Measurements from ENCODE around the gene PRKCA. TPM values are rescaled to one million over a fixed set of nuclear protein-coding genes. Genes with fewer than 3 reads are reported as not detected.

Gene PRKCA
- total RNA-seq, 1 experiment from 2014 or later: 29.5 TPM

- ATAC-seq: no peak
- CTCF ChIA-PET: interaction anchor here (0.7 kb wide), 1 partner anchor 171 kb away, joined by 3 read pairs; no protein-coding TSS in a partner anchor
- DNase-seq (ENCODE audit: low spot score): no peak
- Mint-ChIP-seq H3K4me1 (peaks cover 21% of the 10 kb centered on the region), H3K27me3 (ENCODE audit: low read depth) (no peaks in the 10 kb centered on the region), H3K27ac (no peak overlapping the region), H3K9me3 (no peaks in the 10 kb centered on the region), H3K36me3 (peaks cover 7% of the 10 kb centered on the region; the same call in 1 of the 2 replicates), H3K4me3 (no peak overlapping the region)
- POLR2A ChIA-PET: no interaction called here
- TF ChIP-seq NR3C1 (CRISPR knock-in tag; conservative IDR thresholded peaks at IDR 0.05; ENCODE audit: low read depth) (no peak), ERG (CRISPR knock-in tag; IDR thresholded peaks at IDR 0.05) (no peak), FOXJ3 (CRISPR knock-in tag; IDR thresholded peaks at IDR 0.05; ENCODE audit: borderline replicate concordance) (no peak), ETV6 (CRISPR knock-in tag; IDR thresholded peaks at IDR 0.05) (no peak), CREB1 (CRISPR knock-in tag; IDR thresholded peaks at IDR 0.05) (no peak), GTF2I (CRISPR knock-in tag; conservative IDR thresholded peaks at IDR 0.05) (no peak), RELA (CRISPR knock-in tag; IDR thresholded peaks at IDR 0.05; ENCODE audit: borderline replicate concordance) (no peak), SMAD3 (CRISPR knock-in tag; IDR thresholded peaks at IDR 0.05; ENCODE audit: borderline replicate concordance) (no peak), TEAD4 (CRISPR knock-in tag; IDR thresholded peaks at IDR 0.05) (no peak), IRF1 (CRISPR knock-in tag; IDR thresholded peaks at IDR 0.05) (no peak)
These were observed 342.8 kb downstream of the PRKCA start for GRCh38 chr17:66645259-66645658.

- Mint-ChIP-seq H3K27me3 (ENCODE audit: low read depth) (no peaks in the 10 kb centered on the region), H3K36me3 (0 out of 2 replicates have a peak, but pooled peaks cover 3% of the 10 kb centered on the region), H3K4me1 (peaks cover 21% of the 10 kb centered on the region), H3K9me3 (no peaks in the 10 kb centered on the region), H3K27ac (no peak overlapping the region), H3K4me3 (no peak overlapping the region)
- no peak for DNase-seq (ENCODE audit: low spot score)
- ATAC-seq: no peak
- ChIA-PET POLR2A (no interaction called here), CTCF (no interaction called here)
- TF ChIP-seq SMAD3 (CRISPR knock-in tag; IDR thresholded peaks at IDR 0.05; ENCODE audit: borderline replicate concordance) (no peak), ETV6 (CRISPR knock-in tag; IDR thresholded peaks at IDR 0.05) (no peak), ZNF219 (CRISPR knock-in tag; IDR thresholded peaks at IDR 0.05; ENCODE audit: borderline replicate concordance) (no peak), E2F5 (CRISPR knock-in tag; IDR thresholded peaks at IDR 0.05) (no peak), ZNF263 (CRISPR knock-in tag; IDR thresholded peaks at IDR 0.05; ENCODE audit: low read depth) (no peak), PREB (CRISPR knock-in tag; IDR thresholded peaks at IDR 0.05; ENCODE audit: borderline replicate concordance) (no peak), ZNF121 (CRISPR knock-in tag; IDR thresholded peaks at IDR 0.05) (no peak), ESRRA (CRISPR knock-in tag; IDR thresholded peaks at IDR 0.05; ENCODE audit: borderline replicate concordance) (no peak), SOX15 (CRISPR knock-in tag; IDR thresholded peaks at IDR 0.05) (no peak), PRDM15 (CRISPR knock-in tag; IDR thresholded peaks at IDR 0.05) (no peak), CBFB (CRISPR knock-in tag; IDR thresholded peaks at IDR 0.05; ENCODE audit: low read depth) (no peak), USF2 (CRISPR knock-in tag; IDR thresholded peaks at IDR 0.05) (no peak), CREB1 (CRISPR knock-in tag; IDR thresholded peaks at IDR 0.05) (no peak), ZNF416 (CRISPR knock-in tag; IDR thresholded peaks at IDR 0.05) (no peak), ZNF317 (CRISPR knock-in tag; IDR thresholded peaks at IDR 0.05; ENCODE audit: borderline replicate concordance, low read depth) (no peak), PRRX2 (CRISPR knock-in tag; IDR thresholded peaks at IDR 0.05) (no peak), IRF2 (CRISPR knock-in tag; IDR thresholded peaks at IDR 0.05; ENCODE audit: borderline replicate concordance, low read depth) (no peak), ZNF396 (CRISPR knock-in tag; IDR thresholded peaks at IDR 0.05; ENCODE audit: borderline replicate concordance) (no peak), ZNF671 (CRISPR knock-in tag; IDR thresholded peaks at IDR 0.05) (no peak)
These were observed 345.1 kb downstream of the PRKCA start for GRCh38 chr17:66647391-66647983.

Data from WTC11 (cell line).